ENCODE data around the gene CENPV.

CENPV gene

GRCh38 chr17:16364625-16365024 is 11.4 kb upstream of the CENPV start:
- H3K4me3 ChIP-seq (ENCODE audit: low read length): no peak overlapping the region
- no peak for DNase-seq (ENCODE audit: low read depth, low spot score)

- H3K4me3 ChIP-seq (ENCODE audit: low read length): no peak overlapping the region
- DNase-seq (ENCODE audit: low read depth, low spot score): peak; percentile 65
These were observed 10.7 kb upstream of the CENPV start for GRCh38 chr17:16363749-16364536.

GRCh38 chr17:16361874-16362273 is 8.6 kb upstream of the CENPV start:
- DNase-seq (ENCODE audit: low read depth, low spot score): no peak
- H3K4me3 ChIP-seq (ENCODE audit: low read length): no peak overlapping the region

GRCh38 chr17:16358394-16358793 is 5.1 kb upstream of the CENPV start:
- H3K4me3 ChIP-seq (ENCODE audit: low read length): no peak overlapping the region
- DNase-seq (ENCODE audit: low read depth, low spot score): no peak

GRCh38 chr17:16354585-16354984 is 1.3 kb upstream of the CENPV start:
- no peak overlapping the region for H3K4me3 ChIP-seq (ENCODE audit: low read length)
- DNase-seq (ENCODE audit: low read depth, low spot score): no peak

- peak; percentile 27 for DNase-seq (ENCODE audit: low read depth, low spot score)
- H3K4me3 ChIP-seq (ENCODE audit: low read length): peak overlapping the region; percentile 87
These were observed 477 bp downstream of the CENPV start for GRCh38 chr17:16352667-16353316.

GRCh38 chr17:16352303-16352666 is 984 bp downstream of the CENPV start:
- peak overlapping the region; percentile 87 for H3K4me3 ChIP-seq (ENCODE audit: low read length)
- peak; percentile 19 for DNase-seq (ENCODE audit: low read depth, low spot score)

GRCh38 chr17:16351831-16352230 is 1.4 kb downstream of the CENPV start:
- DNase-seq (ENCODE audit: low read depth, low spot score): no peak
- peak overlapping the region; percentile 87 for H3K4me3 ChIP-seq (ENCODE audit: low read length)

GRCh38 chr17:16349431-16349830 is 3.8 kb downstream of the CENPV start:
- peak; percentile 91 for DNase-seq (ENCODE audit: low read depth, low spot score)
- peak overlapping the region; percentile 2; the same call in 1 of the 2 replicates for H3K4me3 ChIP-seq (ENCODE audit: low read length)

- DNase-seq (ENCODE audit: low read depth, low spot score): no peak
- H3K4me3 ChIP-seq (ENCODE audit: low read length): no peak overlapping the region
These were observed 4.7 kb downstream of the CENPV start for GRCh38 chr17:16348586-16348985.

GRCh38 chr17:16346721-16347271 is 6.5 kb downstream of the CENPV start:
- no peak overlapping the region for H3K4me3 ChIP-seq (ENCODE audit: low read length)
- no peak for DNase-seq (ENCODE audit: low read depth, low spot score)

- no peak overlapping the region for H3K4me3 ChIP-seq (ENCODE audit: low read length)
- no peak for DNase-seq (ENCODE audit: low read depth, low spot score)
These were observed 7.7 kb downstream of the CENPV start for GRCh38 chr17:16345565-16345964.

- no peak for DNase-seq (ENCODE audit: low read depth, low spot score)
- H3K4me3 ChIP-seq (ENCODE audit: low read length): no peak overlapping the region
These were observed 9.7 kb downstream of the CENPV start for GRCh38 chr17:16343569-16343968.

GRCh38 chr17:16342979-16343378 is 10.3 kb downstream of the CENPV start:
- DNase-seq (ENCODE audit: low read depth, low spot score): no peak

GRCh38 chr17:16339959-16340358 is 13.3 kb downstream of the CENPV start:
- DNase-seq (ENCODE audit: low read depth, low spot score): no peak
- no peak overlapping the region for H3K4me3 ChIP-seq (ENCODE audit: low read length)

More at GRCh38 chr17:16342979-16343378, 10.3 kb downstream of the CENPV start:
- no peak overlapping the region for H3K4me3 ChIP-seq (ENCODE audit: low read length)

GRCh38 chr17:16339402-16339801 is 13.9 kb downstream of the CENPV start:
- H3K4me3 ChIP-seq (ENCODE audit: low read length): no peak overlapping the region

GRCh38 chr17:16338391-16338790 is 14.9 kb downstream of the CENPV start:
- no peak overlapping the region for H3K4me3 ChIP-seq (ENCODE audit: low read length)
- DNase-seq (ENCODE audit: low read depth, low spot score): no peak

More at GRCh38 chr17:16339402-16339801, 13.9 kb downstream of the CENPV start:
- no peak for DNase-seq (ENCODE audit: low read depth, low spot score)

- H3K4me3 ChIP-seq (ENCODE audit: low read length): no peak overlapping the region
- DNase-seq (ENCODE audit: low read depth, low spot score): no peak
These were observed 23.6 kb downstream of the CENPV start for GRCh38 chr17:16329519-16330271.

- no peak for DNase-seq (ENCODE audit: low read depth, low spot score)
- no peak overlapping the region for H3K4me3 ChIP-seq (ENCODE audit: low read length)
These were observed 24.3 kb downstream of the CENPV start for GRCh38 chr17:16328997-16329396.

- H3K4me3 ChIP-seq (ENCODE audit: low read length): no peak overlapping the region
- DNase-seq (ENCODE audit: low read depth, low spot score): no peak
These were observed 26.3 kb downstream of the CENPV start for GRCh38 chr17:16327018-16327417.

All from Jurkat, Clone E6-1 (cell line).